Body of pancreas (tissue), 4 donors: Measurements from ENCODE around the gene CTAGE4. TPM values are rescaled to one million over a fixed set of nuclear protein-coding genes. Genes with fewer than 3 reads are reported as not detected.
"Not testable (repeated sequence)": the region's sequence is repeated elsewhere in the genome, so short reads cannot be mapped to it uniquely, and the experiment has no call there.

Experiments used
- ATAC-seq: fragments of 150-250 bp; one replicate; pipeline ENCODE4 v1.9.1; 2016
- DNase-seq, 4 donors: peaks; one replicate each; pipeline ENCODE4 v3.0.0-alpha.2; 2019
- H3K27ac ChIP-seq, 4 donors: fragments of 200-600 bp; sonication (generic); 1 replicate in 3 of 4; 2 replicates in 1 of 4; pipeline versions ENCODE4 v1.5.1 to v1.6.1; 2016 to 2019; ENCODE audit warnings: mild to moderate bottlenecking in 1 of 4, mixed read lengths in 1 of 4, moderate library complexity in 1 of 4
- H3K27me3 ChIP-seq, 2 donors: fragments of 200-600 bp; sonication (generic); one replicate each; pipeline ENCODE4 v1.6.0; 2016; ENCODE audit warnings: mild to moderate bottlenecking in 1 of 2
- H3K36me3 ChIP-seq, 2 donors: fragments of 200-600 bp; sonication (generic); replicated peaks in 1 of 2; 2 replicates each; pipeline ENCODE4 v1.5.1; 2016; ENCODE audit warnings: low read depth in 2 of 2; ENCODE audit not compliant: insufficient read depth in 1 of 2
- H3K4me1 ChIP-seq: fragments of 200-600 bp; sonication (generic); one replicate; pipeline ENCODE4 v1.6.0; 2016
- H3K4me3 ChIP-seq, 2 donors: fragments of 200-600 bp; sonication (generic); 1 replicate in 1 of 2; 2 replicates in 1 of 2; pipeline ENCODE4 v1.5.1; 2016 to 2019
- H3K9me3 ChIP-seq, 3 donors: fragments of 200-600 bp; sonication (generic); 1 replicate in 2 of 3; 2 replicates in 1 of 3; pipeline ENCODE4 v1.5.1; 2016
- CTCF ChIP-seq, 7 experiments: fragments of 450-650 bp in 4 of 7; fragments of 200-600 bp in 3 of 7; sonication (generic) in 3 of 7; IDR thresholded peaks; one replicate each; pipeline ENCODE4 v1.5.1; 2016 to 2019; ENCODE audit warnings: antibody characterized with exemption in 7 of 7
- POLR2A ChIP-seq, 3 donors: fragments of 450-650 bp; IDR thresholded peaks; one replicate each; pipeline ENCODE4 v1.6.1; 2016; ENCODE audit warnings: antibody characterized with exemption in 3 of 3, mild to moderate bottlenecking in 2 of 3
- WGBS, 2 donors: methylation state at CpG; one replicate each; pipeline ENCODE4 v1.1.5; 2017; 5-methylcytosine and 5-hydroxymethylcytosine counted together
- intact Hi-C: fragments of 100-400 bp; cut with DNase I; formaldehyde crosslinking; loops from one replicate; pipeline ENCODE4 v1.15.1; 2023
- total RNA-seq, 2 donors: library from RNA; depleted of rRNA; stranded (reverse); fragments of >200 nt; gene quantifications; one replicate each; pipeline ENCODE4 v1.1.0, GENCODE V29; 2016

CTAGE4 gene
- 10 to 100 TPM in 1 of 2 donors, 1 to 10 TPM in 1; 6.5 to 19.1 TPM for total RNA-seq

GRCh38 chr7:144183166-144183565 lies at the start of gene CTAGE4:
CTAGE4 (plus strand) TSS chr7:144183466; CDS start chr7:144183504, 38 bp downstream.
- ATAC-seq, H3K9me3 ChIP-seq, H3K27ac ChIP-seq, H3K36me3 ChIP-seq, H3K27me3 ChIP-seq, DNase-seq, H3K4me1 ChIP-seq, H3K4me3 ChIP-seq, intact Hi-C loops: not testable (repeated sequence)
- WGBS, 2 donors, result no CpG with 5 or more reads among the region's 19 CpGs

- no peak overlapping the region for H3K4me3 ChIP-seq
- H3K36me3 ChIP-seq, result no peaks in the 10 kb centered on the region
- DNase-seq (no peak), ATAC-seq (no peak)
- intact Hi-C loops, result no loop called here
- WGBS, 2 donors, result 55 to 56% methylated on average over 1 of the region's 1 CpG
- no peaks in the 10 kb centered on the region for H3K4me1 ChIP-seq
- no peaks in the 10 kb centered on the region for H3K9me3 ChIP-seq
- no peak overlapping the region for H3K27ac ChIP-seq
- no peak for TF ChIP-seq POLR2A (IDR thresholded peaks at IDR 0.05)
- TF ChIP-seq CTCF (IDR thresholded peaks at IDR 0.05), result no peak
- H3K27me3 ChIP-seq, result no peaks in the 10 kb centered on the region
Measured at GRCh38 chr7:144134116-144134515, 49.1 kb upstream of the CTAGE4 start.

- no peak overlapping the region for H3K4me3 ChIP-seq
- no peaks in the 10 kb centered on the region for H3K36me3 ChIP-seq
- intact Hi-C loops, result no loop called here
- no peak overlapping the region for H3K27ac ChIP-seq
- H3K9me3 ChIP-seq, result no peaks in the 10 kb centered on the region
- H3K27me3 ChIP-seq, result no peaks in the 10 kb centered on the region
- no peaks in the 10 kb centered on the region for H3K4me1 ChIP-seq
- ATAC-seq (no peak), DNase-seq (no peak)
- WGBS, 2 donors, result 68 to 70% methylated on average over 1 of the region's 1 CpG
- TF ChIP-seq POLR2A (IDR thresholded peaks at IDR 0.05) (no peak), CTCF (IDR thresholded peaks at IDR 0.05) (no peak)
Measured at GRCh38 chr7:144137501-144137900, 45.8 kb upstream of the CTAGE4 start.

- Histone ChIP-seq H3K4me1 (no peaks in the 10 kb centered on the region), H3K27me3 (no peaks in the 10 kb centered on the region), H3K9me3 (peaks cover 0 to 7% (median 0%) of the 10 kb centered on the region in 3 donors), H3K36me3 (no peaks in the 10 kb centered on the region), H3K4me3 (no peak overlapping the region), H3K27ac (no peak overlapping the region)
- 81 to 90% methylated on average over 3 of the region's 3 CpGs for WGBS, 2 donors
- ATAC-seq, result no peak
- no peak for TF ChIP-seq POLR2A (IDR thresholded peaks at IDR 0.05)
- TF ChIP-seq CTCF (IDR thresholded peaks at IDR 0.05), result no peak
- DNase-seq, result no peak
- intact Hi-C loops, result no loop called here
Measured at GRCh38 chr7:144142187-144142586, 41.1 kb upstream of the CTAGE4 start.

GRCh38 chr7:144144426-144144825 lies 38.8 kb upstream of the CTAGE4 start:
- H3K9me3 ChIP-seq, result peaks cover 0 to 17% (median 0%) of the 10 kb centered on the region in 3 donors
- no peak for DNase-seq
- intact Hi-C loops, result no loop called here
- TF ChIP-seq CTCF (IDR thresholded peaks at IDR 0.05), result no peak
- TF ChIP-seq POLR2A (IDR thresholded peaks at IDR 0.05), result no peak
- H3K27ac ChIP-seq, result no peak overlapping the region
- no peaks in the 10 kb centered on the region for H3K27me3 ChIP-seq
- ATAC-seq, result no peak
- no peaks in the 10 kb centered on the region for H3K36me3 ChIP-seq
- 83 to 94% methylated on average over 3 of the region's 3 CpGs for WGBS, 2 donors
- no peak overlapping the region for H3K4me3 ChIP-seq
- H3K4me1 ChIP-seq, result no peaks in the 10 kb centered on the region
